C4-2B (cell line): ENCODE measurements around the gene SKI.

Source experiments
- H3K27ac ChIP-seq: fragments of 450-650 bp; 2 replicates; pipeline ENCODE4 v1.5.1; 2017
- ZFX ChIP-seq: fragments of 450-650 bp; IDR thresholded peaks from 2 replicates; pipeline ENCODE4 v1.6.1; 2017
- TF ChIP-seq, protein P1 (sequence below): fragments of 450-650 bp; conservative IDR thresholded peaks from 2 replicates; pipeline ENCODE4 v1.5.1; 2017; ENCODE audit warnings: mild to moderate bottlenecking

SKI gene

DNA sequence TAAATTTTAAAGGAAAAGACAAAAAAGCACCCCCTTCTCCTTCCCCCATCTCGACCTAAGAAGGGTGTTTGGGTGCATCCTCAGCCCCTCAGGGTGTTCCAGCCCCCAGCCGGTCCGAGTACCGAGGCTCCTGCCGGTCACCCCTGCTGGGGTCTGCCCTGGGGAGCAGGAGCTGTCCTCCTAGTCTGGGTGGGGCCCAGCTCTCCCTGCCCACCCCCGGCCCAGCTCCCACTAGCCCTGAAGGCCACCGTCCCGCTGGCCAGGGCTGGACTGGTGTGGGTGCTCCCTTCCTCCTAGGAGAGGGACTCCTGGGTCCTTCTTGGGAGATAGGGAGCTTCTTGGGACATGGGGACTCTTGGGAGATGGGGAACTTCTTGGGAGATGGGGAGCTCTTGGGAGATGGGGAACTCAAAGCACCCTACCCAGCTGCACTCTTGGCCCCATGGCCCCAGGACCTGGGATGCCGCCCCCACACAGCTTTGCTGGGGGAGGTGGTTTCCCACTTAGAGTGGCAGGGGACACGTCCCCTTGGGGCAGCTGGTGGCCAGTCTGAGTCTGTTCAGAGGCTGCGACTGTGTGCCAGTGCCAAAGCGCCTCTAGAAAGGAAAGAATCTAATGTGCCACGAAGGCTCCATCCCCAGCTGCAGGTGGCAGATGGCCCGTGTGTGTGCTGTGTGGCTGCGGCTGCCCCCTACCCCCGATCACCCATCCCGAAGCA lies 118.7 kb downstream of the SKI start:
- H3K27ac ChIP-seq = no peak overlapping the region
- TF ChIP-seq, protein P1, sequence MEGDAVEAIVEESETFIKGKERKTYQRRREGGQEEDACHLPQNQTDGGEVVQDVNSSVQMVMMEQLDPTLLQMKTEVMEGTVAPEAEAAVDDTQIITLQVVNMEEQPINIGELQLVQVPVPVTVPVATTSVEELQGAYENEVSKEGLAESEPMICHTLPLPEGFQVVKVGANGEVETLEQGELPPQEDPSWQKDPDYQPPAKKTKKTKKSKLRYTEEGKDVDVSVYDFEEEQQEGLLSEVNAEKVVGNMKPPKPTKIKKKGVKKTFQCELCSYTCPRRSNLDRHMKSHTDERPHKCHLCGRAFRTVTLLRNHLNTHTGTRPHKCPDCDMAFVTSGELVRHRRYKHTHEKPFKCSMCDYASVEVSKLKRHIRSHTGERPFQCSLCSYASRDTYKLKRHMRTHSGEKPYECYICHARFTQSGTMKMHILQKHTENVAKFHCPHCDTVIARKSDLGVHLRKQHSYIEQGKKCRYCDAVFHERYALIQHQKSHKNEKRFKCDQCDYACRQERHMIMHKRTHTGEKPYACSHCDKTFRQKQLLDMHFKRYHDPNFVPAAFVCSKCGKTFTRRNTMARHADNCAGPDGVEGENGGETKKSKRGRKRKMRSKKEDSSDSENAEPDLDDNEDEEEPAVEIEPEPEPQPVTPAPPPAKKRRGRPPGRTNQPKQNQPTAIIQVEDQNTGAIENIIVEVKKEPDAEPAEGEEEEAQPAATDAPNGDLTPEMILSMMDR = no peak
- TF ChIP-seq ZFX = no peak

DNA sequence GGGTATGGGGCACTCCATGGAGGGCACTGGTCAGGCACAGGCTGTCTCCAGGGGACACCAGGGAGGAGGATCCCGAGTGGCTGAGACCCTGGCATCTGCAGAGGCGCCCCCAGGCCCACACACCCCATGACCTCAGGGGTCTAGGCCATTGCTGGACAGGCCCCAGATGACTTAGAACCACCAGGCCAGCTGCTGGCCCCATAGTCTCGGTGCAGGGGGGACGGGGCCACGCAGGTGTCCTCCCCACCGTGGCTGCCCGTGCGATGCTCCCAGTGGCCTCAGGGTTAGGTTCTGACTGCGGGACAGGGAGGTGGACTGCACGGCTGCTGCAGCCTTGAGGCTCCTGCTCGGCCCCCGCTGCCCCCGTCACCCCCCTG lies 119.3 kb downstream of the SKI start:
- H3K27ac ChIP-seq = no peak overlapping the region
- TF ChIP-seq, protein P1 = no peak
- no peak for TF ChIP-seq ZFX

DNA sequence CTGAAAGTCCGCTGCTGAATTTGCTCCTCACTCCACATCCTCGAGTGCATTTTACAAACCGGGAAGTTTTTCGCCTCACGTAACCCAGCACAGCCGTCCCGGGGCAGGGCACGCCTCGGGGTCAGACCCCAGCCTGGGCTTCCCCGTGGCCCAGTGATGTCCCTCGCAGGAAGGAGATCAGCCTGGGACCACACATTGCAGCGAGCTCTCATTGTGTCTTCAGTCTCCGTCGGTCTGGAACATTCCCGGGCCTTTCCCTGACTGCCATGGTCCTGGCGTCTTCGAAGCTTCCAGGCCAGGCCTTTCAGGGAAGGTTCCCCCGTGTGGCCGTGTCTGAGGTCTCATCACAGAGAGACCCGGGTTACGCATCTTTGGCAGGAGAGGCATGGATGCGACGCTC lies 119.8 kb downstream of the SKI start:
- TF ChIP-seq, protein P1 = no peak
- no peak for TF ChIP-seq ZFX
- no peak overlapping the region for H3K27ac ChIP-seq

DNA sequence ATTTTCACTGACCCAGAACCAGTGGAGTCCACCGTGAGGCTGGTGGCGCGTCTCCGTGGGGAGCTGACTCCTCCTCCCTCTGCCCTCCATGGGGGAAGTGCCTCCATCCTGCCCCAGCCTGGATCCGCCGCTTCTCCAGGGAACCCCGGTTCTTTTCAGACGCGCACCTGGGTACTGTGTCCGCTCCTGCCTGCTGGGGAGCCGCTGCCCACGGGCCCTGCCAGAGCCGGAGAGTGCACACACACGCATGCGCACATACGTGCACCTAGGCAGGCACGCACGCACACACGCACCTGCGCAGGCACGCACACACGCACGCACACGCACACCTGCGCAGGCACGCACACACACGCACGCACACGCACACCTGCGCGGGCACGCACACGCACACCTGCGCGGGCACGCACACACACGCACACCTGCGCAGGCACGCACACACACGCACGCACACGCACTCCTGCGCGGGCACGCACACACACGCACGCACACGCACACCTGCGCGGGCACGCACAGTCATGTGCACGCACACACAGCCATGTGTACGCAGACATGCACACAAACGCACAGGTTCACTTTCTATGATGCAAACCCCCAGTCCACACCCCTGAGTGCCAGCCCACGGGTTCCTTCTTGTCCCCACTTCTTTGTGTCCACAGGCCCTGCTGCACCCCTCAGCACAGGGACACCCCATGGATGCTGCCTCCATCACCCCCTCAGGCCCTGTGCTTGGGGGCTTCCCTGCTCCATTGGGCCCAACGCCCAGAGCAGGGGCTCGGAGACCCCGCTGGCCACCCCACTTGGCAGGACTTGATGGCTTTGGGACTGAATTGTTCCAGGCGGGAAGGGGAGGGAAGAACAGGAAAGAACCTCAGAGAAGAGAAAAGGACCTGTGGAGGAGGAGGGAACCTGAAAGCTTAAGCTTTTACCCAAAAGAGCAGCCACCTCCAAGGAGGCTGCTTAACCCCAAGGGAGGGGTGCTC lies 120.5 kb downstream of the SKI start:
- TF ChIP-seq ZFX = no peak
- TF ChIP-seq, protein P1 = no peak
- H3K27ac ChIP-seq = no peak overlapping the region

DNA sequence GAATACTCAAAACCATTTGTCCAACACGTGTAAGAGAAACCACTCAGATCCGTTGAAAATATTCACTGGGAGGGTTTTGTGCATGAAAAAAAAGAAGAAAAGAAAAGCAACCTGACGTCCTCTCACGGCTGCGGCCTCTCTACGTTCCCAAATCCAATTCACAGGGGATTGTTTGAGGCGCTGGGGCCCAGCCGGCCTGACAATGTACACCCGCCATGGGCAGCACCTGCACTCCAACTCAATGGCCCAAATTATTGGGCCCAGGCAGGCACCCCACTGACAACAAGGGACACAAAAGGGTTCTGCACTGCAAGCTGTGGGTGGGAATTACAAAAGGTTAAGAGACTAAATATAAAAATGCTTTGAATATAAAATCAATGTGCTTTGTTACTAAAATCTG lies 121.7 kb downstream of the SKI start:
- H3K27ac ChIP-seq = no peak overlapping the region
- TF ChIP-seq, protein P1 = no peak
- no peak for TF ChIP-seq ZFX

DNA sequence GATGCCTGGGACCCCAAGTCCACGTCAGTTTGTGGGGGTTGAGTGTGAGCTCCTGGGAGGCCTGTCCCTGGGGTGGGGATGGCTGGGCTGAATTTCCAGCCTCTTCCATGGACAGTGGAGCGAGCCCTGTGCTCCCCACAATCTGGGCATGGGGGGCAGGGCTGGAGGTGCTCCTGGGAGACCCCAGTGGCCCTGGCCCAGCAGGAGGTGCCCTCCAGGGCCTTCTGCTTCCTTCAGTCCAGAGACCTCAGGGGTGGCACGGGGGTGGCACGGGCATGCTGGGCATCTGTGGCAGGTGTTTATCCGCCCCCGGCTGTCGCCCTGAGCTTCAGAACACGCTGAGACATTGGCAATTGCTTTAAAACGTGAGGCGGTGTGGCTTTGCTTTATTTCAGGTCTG lies 122.4 kb downstream of the SKI start:
- no peak for TF ChIP-seq ZFX
- TF ChIP-seq, protein P1 = no peak
- H3K27ac ChIP-seq = no peak overlapping the region
